Measurements from ENCODE around the gene KLHL1.

The KLHL1 gene

DNA sequence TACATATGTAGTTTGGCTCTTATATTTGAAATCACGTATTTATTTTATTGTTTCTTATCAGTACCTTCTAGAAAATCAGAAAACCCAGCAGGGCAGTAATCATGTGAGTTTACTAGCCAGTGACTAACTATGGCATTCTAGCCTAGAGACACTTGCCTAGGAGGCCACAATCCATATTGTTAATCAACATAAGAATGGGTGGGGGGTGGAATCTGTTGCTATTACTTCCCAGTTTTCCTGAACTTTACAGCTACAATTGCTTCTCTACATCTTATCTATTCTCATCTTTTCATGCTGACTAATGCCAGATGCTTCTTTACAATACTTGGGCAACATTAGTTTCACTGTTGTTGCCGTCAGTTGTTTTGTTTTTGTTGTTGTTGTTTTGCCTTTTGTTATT lies 19.3 kb downstream of the KLHL1 start:
- no peak for DNase-seq
- TF ChIP-seq CTCF (IDR thresholded peaks at IDR 0.05; ENCODE audit: low read depth, low read length, missing control alignments) = no peak
- in situ Hi-C loops (cut with HindIII; ENCODE audit: low pct_ligation_motif_present, low sequenced_read_pairs) = no loop called here
- no peaks in the 10 kb centered on the region for H3K36me3 ChIP-seq (replicated peaks)
- no peak overlapping the region for H3K27ac ChIP-seq
- no peaks in the 10 kb centered on the region for H3K27me3 ChIP-seq (replicated peaks)
- H3K4me3 ChIP-seq (ENCODE audit: low read depth, low read length) = no peak overlapping the region

GRCh38 chr13:70087247-70087646 lies 21.0 kb downstream of the KLHL1 start:
- no peaks in the 10 kb centered on the region for H3K27me3 ChIP-seq (replicated peaks)
- no peak for DNase-seq
- H3K27ac ChIP-seq = no peak overlapping the region
- no peaks in the 10 kb centered on the region for H3K36me3 ChIP-seq (replicated peaks)
- in situ Hi-C loops (cut with HindIII; ENCODE audit: low pct_ligation_motif_present, low sequenced_read_pairs) = no loop called here
- H3K4me3 ChIP-seq (ENCODE audit: low read depth, low read length) = no peak overlapping the region
- TF ChIP-seq CTCF (IDR thresholded peaks at IDR 0.05; ENCODE audit: low read depth, low read length, missing control alignments) = no peak

DNA sequence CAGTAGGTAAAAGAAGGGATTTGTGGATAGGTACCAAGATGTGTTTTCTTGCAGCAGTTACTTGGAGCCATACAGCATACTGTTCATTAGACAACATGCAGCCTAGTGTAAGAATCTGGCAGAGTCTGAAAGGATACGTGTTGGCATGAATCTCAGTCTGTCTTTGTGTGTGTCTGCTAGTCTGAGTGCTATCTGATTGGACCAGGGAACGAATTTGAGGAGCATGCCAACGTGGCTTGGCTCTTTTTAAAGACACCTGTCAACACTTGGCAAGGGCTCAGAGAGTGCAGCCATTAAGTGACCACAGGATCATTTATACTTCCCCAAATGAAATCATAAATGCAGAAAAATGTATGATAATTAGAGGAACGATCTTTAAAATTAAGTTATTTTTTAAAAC lies 28.2 kb downstream of the KLHL1 start:
- no peak overlapping the region for H3K27ac ChIP-seq
- TF ChIP-seq CTCF (IDR thresholded peaks at IDR 0.05; ENCODE audit: low read depth, low read length, missing control alignments) = no peak
- H3K27me3 ChIP-seq (replicated peaks) = no peaks in the 10 kb centered on the region
- no peaks in the 10 kb centered on the region for H3K36me3 ChIP-seq (replicated peaks)
- in situ Hi-C loops (cut with HindIII; ENCODE audit: low pct_ligation_motif_present, low sequenced_read_pairs) = no loop called here
- no peak for DNase-seq
- no peak overlapping the region for H3K4me3 ChIP-seq (ENCODE audit: low read depth, low read length)

DNA sequence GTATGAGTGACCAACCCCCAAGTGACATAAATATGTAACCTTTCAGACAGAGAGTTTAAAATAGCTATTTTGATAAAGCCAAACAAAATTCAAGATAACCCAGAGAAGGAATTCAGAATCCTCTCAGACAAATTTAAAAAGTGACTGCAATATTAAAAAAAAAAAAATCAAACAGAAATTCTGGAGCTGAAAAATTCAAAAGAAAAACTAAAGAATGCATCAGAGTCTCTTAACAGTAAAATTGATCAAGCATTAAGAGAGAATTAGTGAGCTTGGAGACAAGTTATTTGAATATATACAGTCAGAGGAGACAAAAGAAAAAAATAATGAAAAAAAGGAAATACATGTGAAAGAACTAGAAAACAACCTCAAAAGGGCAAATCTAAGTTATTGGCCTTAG lies 53.7 kb downstream of the KLHL1 start:
- in situ Hi-C loops (cut with HindIII; ENCODE audit: low pct_ligation_motif_present, low sequenced_read_pairs) = no loop called here
- no peaks in the 10 kb centered on the region for H3K36me3 ChIP-seq (replicated peaks)
- DNase-seq = no peak
- H3K27me3 ChIP-seq (replicated peaks) = no peaks in the 10 kb centered on the region
- H3K27ac ChIP-seq = no peak overlapping the region
- no peak for TF ChIP-seq CTCF (IDR thresholded peaks at IDR 0.05; ENCODE audit: low read depth, low read length, missing control alignments)
- no peak overlapping the region for H3K4me3 ChIP-seq (ENCODE audit: low read depth, low read length)

- Histone ChIP-seq H3K4me3 (ENCODE audit: low read depth, low read length) (no peak overlapping the region), H3K27me3 (replicated peaks) (no peaks in the 10 kb centered on the region), H3K27ac (no peak overlapping the region), H3K36me3 (replicated peaks) (no peaks in the 10 kb centered on the region)
- DNase-seq = no peak
- in situ Hi-C loops (cut with HindIII; ENCODE audit: low pct_ligation_motif_present, low sequenced_read_pairs) = no loop called here
- TF ChIP-seq CTCF (IDR thresholded peaks at IDR 0.05; ENCODE audit: low read depth, low read length, missing control alignments) = no peak
These were observed 56.7 kb downstream of the KLHL1 start for GRCh38 chr13:70051531-70051930.

- no peak for DNase-seq
- no peaks in the 10 kb centered on the region for H3K27me3 ChIP-seq (replicated peaks)
- no peak overlapping the region for H3K4me3 ChIP-seq (ENCODE audit: low read depth, low read length)
- in situ Hi-C loops (cut with HindIII; ENCODE audit: low pct_ligation_motif_present, low sequenced_read_pairs) = no loop called here
- no peaks in the 10 kb centered on the region for H3K36me3 ChIP-seq (replicated peaks)
- H3K27ac ChIP-seq = no peak overlapping the region
- no peak for TF ChIP-seq CTCF (IDR thresholded peaks at IDR 0.05; ENCODE audit: low read depth, low read length, missing control alignments)
These were observed 64.6 kb downstream of the KLHL1 start for GRCh38 chr13:70043685-70044084.
